ENCODE data around the gene FRG2.
"Not testable (repeated sequence)": the region's sequence is repeated elsewhere in the genome, so short reads cannot be mapped to it uniquely, and the experiment has no call there.

FRG2 gene

GRCh38 chr4:190015538-190016368 is 11.3 kb downstream of the FRG2 start:
- TF ChIP-seq NFRKB (IDR thresholded peaks at IDR 0.05) = no peak
- TF ChIP-seq SP1 (IDR thresholded peaks at IDR 0.05) = no peak
- TF ChIP-seq CTBP1 (IDR thresholded peaks at IDR 0.05; ENCODE audit: borderline replicate concordance) = no peak
- TF ChIP-seq FOXM1 (IDR thresholded peaks at IDR 0.05; ENCODE audit: borderline replicate concordance) = no peak
- TF ChIP-seq FOXA1 (IDR thresholded peaks at IDR 0.05) = no peak
- TF ChIP-seq HDGF (IDR thresholded peaks at IDR 0.05; ENCODE audit: borderline replicate concordance) = no peak
- TF ChIP-seq ELF4 (IDR thresholded peaks at IDR 0.05) = no peak
- TF ChIP-seq TARDBP (IDR thresholded peaks at IDR 0.05) = no peak
- no peak for TF ChIP-seq LEF1 (IDR thresholded peaks at IDR 0.05; ENCODE audit: borderline replicate concordance)
- no peak for TF ChIP-seq PKNOX1 (IDR thresholded peaks at IDR 0.05)
- no peak for TF ChIP-seq ZNF384 (IDR thresholded peaks at IDR 0.05)
- TF ChIP-seq ARNT (IDR thresholded peaks at IDR 0.05) = no peak
- TF ChIP-seq FOXK2 (IDR thresholded peaks at IDR 0.05) = no peak
- TF ChIP-seq L3MBTL2 (conservative IDR thresholded peaks at IDR 0.05) = no peak
- no peak for TF ChIP-seq BHLHE40 (IDR thresholded peaks at IDR 0.05; ENCODE audit: borderline replicate concordance)
- no peak for TF ChIP-seq SUZ12 (IDR thresholded peaks at IDR 0.05)
- ChIA-PET POLR2A (no interaction called here), CTCF (no interaction called here)
- DNase-seq (ENCODE audit: extremely low spot score) = no peak

DNA sequence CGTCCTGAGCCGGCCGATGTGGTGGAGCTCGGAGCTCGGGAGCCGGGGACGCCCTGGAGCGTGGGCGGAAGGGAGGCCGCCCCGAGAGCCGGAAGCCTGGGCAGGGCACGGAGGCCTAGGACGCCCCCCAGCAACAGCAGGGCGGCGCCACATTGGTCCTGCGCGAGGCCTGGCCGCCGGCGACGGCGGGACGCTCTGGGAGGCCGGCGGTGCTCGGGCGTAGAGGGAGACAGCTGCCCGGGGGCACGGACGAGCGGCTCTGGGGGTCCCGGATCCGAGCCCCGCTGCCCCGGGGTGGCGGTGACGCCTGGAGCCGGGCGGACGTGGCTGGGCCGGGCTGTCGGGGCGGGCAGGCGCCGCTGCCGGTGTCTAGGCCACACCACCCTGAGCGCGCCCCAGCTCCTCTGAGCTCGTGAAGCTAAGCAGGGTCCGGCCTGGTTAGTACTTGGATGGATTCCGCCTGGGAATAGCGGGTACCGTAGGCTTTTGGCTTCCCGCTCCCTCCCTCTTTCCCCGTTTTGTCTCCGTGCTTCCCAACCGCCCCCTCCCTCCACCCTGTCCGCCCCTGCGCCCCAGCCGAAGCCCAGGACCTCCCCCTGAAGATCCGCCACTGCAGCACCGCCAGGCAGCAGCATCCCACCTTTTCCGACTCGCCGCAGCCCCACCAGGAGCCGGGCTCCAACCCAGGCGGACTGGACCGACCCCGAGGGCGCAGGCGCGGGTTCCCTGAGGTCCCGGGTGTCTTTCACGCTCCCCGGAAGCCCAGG is 12.1 kb downstream of the FRG2 start:
- ChIA-PET CTCF (no interaction called here), POLR2A (no interaction called here)
- no peak for DNase-seq (ENCODE audit: extremely low spot score)
- TF ChIP-seq ELF4 (IDR thresholded peaks at IDR 0.05) = no peak
- TF ChIP-seq HDGF (IDR thresholded peaks at IDR 0.05; ENCODE audit: borderline replicate concordance) = no peak
- TF ChIP-seq LEF1 (IDR thresholded peaks at IDR 0.05; ENCODE audit: borderline replicate concordance) = no peak
- TF ChIP-seq BHLHE40 (IDR thresholded peaks at IDR 0.05; ENCODE audit: borderline replicate concordance) = no peak

GRCh38 chr4:189989941-189990340 is 37.1 kb downstream of the FRG2 start:
- DNase-seq (ENCODE audit: extremely low spot score); CTCF ChIA-PET; POLR2A ChIA-PET: not testable (repeated sequence)

DNA sequence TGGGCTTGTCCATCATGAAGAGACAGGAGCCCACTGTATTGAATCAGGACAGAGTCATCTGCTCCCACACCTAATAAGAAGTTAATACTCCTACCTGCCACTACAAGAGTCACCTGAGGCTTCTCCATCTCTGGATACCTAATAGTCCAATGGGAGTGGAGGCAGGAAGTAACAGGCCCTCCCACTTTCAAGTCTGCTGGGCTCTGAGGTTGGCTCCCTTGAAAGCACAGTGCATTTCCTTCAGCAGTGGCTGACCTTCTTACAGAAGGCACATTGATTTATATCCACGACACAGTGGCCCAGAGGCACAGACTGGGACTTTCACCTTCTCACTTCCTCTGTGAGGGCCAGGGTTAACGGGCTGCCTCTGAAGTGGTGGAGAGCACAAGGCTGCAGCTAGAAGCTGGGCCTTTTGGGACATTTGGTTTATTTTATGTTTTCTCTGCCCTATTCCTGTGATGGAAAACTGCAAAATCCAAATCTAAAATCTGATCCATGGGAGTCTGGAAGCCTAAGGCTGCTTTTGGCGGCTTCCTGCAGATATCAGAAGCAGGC is 38.1 kb downstream of the FRG2 start:
- ChIA-PET CTCF (no interaction called here), POLR2A (no interaction called here)
- DNase-seq (ENCODE audit: extremely low spot score) = no peak
- TF ChIP-seq SP1 (IDR thresholded peaks at IDR 0.05) (no peak), PKNOX1 (IDR thresholded peaks at IDR 0.05) (no peak)

DNA sequence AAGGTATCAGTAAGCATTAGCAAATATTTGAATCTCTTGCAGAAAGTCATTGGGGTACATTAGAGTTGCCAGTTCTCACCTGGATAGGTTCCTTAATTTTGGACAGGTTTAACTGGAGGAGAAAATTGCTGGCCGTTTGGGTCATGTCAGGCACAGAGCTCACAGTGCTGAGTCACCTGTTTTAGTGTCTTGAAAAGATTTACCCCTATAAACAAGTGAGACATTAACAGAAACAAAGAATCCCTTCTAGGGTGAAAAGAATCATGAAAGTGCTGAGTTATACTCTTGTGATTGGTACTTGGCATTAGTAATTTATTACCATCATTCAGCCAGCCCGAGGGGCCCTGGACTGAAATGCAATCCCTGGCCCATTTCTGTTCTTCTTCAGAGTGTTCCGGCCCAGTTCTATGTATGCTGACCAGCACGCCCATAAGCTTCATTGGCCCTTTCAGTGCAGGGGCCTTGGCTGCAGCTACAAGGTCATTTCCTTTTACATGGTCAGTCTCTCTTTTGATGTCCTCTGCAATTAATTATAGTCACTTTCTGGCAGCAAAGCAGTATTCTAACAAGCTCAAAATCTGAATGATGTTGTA is 41.3 kb downstream of the FRG2 start:
- CTCF ChIA-PET = interaction anchor here (0.7 kb wide), 1 partner anchor 69 kb away, joined by 3 read pairs; no protein-coding TSS in a partner anchor
- DNase-seq (ENCODE audit: extremely low spot score); POLR2A ChIA-PET: not testable (repeated sequence)

DNA sequence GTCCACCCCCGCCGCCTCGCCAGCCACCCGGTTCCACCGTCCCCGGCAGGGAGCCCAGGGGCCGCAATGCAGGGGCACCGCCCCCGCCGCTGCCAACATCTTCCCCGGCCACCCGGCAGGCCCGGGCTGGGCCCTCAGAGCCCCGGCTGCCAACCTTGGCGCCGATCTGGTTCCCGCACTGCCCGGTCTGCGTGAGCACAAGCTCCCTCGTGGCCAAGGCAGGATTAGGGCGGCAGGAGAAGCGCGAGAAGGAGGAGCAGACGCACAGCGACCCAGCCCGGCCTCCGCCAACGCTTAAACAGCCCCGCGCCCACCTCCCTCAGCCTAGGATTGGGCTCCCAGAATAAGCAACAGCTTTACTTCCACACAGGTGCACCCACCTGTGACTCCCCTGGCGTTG is 42.4 kb downstream of the FRG2 start:
- CTCF ChIA-PET; POLR2A ChIA-PET; DNase-seq (ENCODE audit: extremely low spot score): not testable (repeated sequence)

- POLR2A ChIA-PET; CTCF ChIA-PET; DNase-seq (ENCODE audit: extremely low spot score): not testable (repeated sequence)
These were observed 43.0 kb downstream of the FRG2 start for GRCh38 chr4:189983916-189984526.

GRCh38 chr4:189981970-189982369 is 45.1 kb downstream of the FRG2 start:
- POLR2A ChIA-PET = no interaction called here
- TF ChIP-seq NFRKB (IDR thresholded peaks at IDR 0.05) (no peak), HDGF (IDR thresholded peaks at IDR 0.05; ENCODE audit: borderline replicate concordance) (no peak), FOXM1 (IDR thresholded peaks at IDR 0.05; ENCODE audit: borderline replicate concordance) (no peak), CTBP1 (IDR thresholded peaks at IDR 0.05; ENCODE audit: borderline replicate concordance) (no peak), SUZ12 (IDR thresholded peaks at IDR 0.05) (no peak)
- CTCF ChIA-PET = no interaction called here

DNA sequence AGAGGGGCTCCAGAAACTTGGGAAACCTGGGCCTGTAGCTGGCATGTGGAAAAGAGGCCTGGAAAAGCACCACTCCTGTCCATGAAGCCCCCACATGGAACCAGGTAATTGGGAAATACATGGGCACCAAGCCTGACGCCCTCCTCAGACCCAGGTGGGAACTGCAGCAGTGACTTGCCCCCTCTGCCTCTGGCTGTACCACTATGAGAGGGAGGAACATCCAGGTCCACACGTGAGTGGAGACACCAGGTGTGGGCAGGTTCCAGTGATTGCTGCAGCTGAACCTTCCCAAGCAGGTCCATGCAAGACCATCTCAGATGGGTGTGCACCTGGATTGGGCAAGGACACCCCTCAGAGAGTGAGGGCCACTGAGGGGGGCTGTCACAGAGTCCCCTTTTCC is 46.8 kb downstream of the FRG2 start:
- peak; percentile 8 for DNase-seq (ENCODE audit: extremely low spot score)
- CTCF ChIA-PET, POLR2A ChIA-PET: not testable (repeated sequence)

More at GRCh38 chr4:189981970-189982369, 45.1 kb downstream of the FRG2 start:
- DNase-seq (ENCODE audit: extremely low spot score) = no peak
